Gastroesophageal sphincter (tissue), 4 donors: ENCODE measurements around the gene HMSD. TPM values are rescaled to one million over a fixed set of nuclear protein-coding genes. Genes with fewer than 3 reads are reported as not detected.

ENCODE experiments used
- ATAC-seq: fragments of 150-250 bp; one replicate; pipeline ENCODE4 v1.9.1; 2016; ENCODE audit warnings: mild to moderate bottlenecking, moderate library complexity
- H3K27ac ChIP-seq, 4 donors: fragments of 200-600 bp; sonication (generic) in 3 of 4; 1 replicate in 3 of 4; 2 replicates in 1 of 4; pipeline ENCODE4 v1.5.1; 2016 to 2019
- H3K27me3 ChIP-seq: fragments of 200-600 bp; sonication (generic); one replicate; pipeline ENCODE4 v1.5.1; 2019
- H3K36me3 ChIP-seq, 2 donors: fragments of 200-600 bp; sonication (generic); one replicate each; pipeline ENCODE4 v1.5.1; 2019; ENCODE audit warnings: control low read depth in 1 of 2
- H3K4me1 ChIP-seq, 3 donors: fragments of 200-600 bp; sonication (generic); 1 replicate in 2 of 3; 2 replicates in 1 of 3; pipeline ENCODE4 v1.5.1; 2016 to 2019; ENCODE audit warnings: control low read depth in 2 of 3
- H3K4me3 ChIP-seq, 2 donors: fragments of 200-600 bp; sonication (generic); one replicate each; pipeline ENCODE4 v1.5.1; 2019; ENCODE audit warnings: mild to moderate bottlenecking in 1 of 2, moderate library complexity in 1 of 2
- H3K9me3 ChIP-seq, 3 donors: fragments of 200-600 bp; sonication (generic); one replicate each; pipeline ENCODE4 v1.5.1; 2017 to 2019; ENCODE audit warnings: control low read depth in 2 of 3
- EP300 ChIP-seq: sonication (generic); formaldehyde crosslinking; IDR thresholded peaks from one replicate; pipeline ENCODE4 v1.6.1; 2017; ENCODE audit warnings: antibody characterized with exemption, mild to moderate bottlenecking
- POLR2A ChIP-seq, 2 donors: fragments of 450-650 bp; IDR thresholded peaks; one replicate each; pipeline ENCODE4 v1.6.1; 2017; ENCODE audit warnings: antibody characterized with exemption in 2 of 2, mild to moderate bottlenecking in 2 of 2, moderate library complexity in 1 of 2
- POLR2AphosphoS5 ChIP-seq: sonication (generic); formaldehyde crosslinking; IDR thresholded peaks from one replicate; pipeline ENCODE4 v1.6.1; 2017; ENCODE audit warnings: antibody characterized with exemption
- WGBS, 2 donors: methylation state at CpG; one replicate each; pipeline ENCODE4 v1.1.5; 2018; ENCODE audit warnings: low coverage in 1 of 2; 5-methylcytosine and 5-hydroxymethylcytosine counted together
- total RNA-seq, 4 donors: library from RNA; depleted of rRNA; stranded (reverse); fragments of >200 nt; gene quantifications; one replicate each; pipeline ENCODE4 v1.1.0, GENCODE V29; 2016
- TF ChIP-seq, protein P1 (sequence below), 4 experiments: fragments of 200-600 bp in 2 of 4; fragments of 450-650 bp in 2 of 4; sonication (generic) in 1 of 4; IDR thresholded peaks; one replicate each; pipeline ENCODE4 v1.5.1; 2017 to 2019; ENCODE audit warnings: antibody characterized with exemption in 4 of 4, mild to moderate bottlenecking in 2 of 4, moderate library complexity in 2 of 4

The HMSD gene
- total RNA-seq, 4 donors from 2014 or later = not detected

DNA sequence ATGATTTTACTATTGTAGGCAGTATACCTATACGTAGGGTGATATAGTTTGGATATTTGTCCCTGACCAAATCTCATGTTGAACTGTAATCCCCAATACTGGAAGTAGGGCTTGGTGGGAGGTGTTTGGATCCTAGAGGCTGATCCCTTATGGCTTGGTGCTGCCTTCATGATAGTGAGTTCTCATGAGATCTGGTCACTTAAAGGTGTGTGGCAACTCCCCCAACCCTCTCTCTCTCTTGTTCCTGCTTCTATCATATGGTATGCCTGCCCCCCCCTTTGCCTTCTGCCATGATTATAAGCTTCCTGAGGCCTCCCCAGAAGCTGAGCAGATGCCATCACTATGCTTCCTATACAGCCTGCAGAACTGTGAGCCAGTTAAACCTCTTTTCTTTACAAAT lies 43.0 kb upstream of the HMSD start:
- no peak for ATAC-seq
- H3K36me3 ChIP-seq = no peaks in the 10 kb centered on the region
- H3K4me3 ChIP-seq = no peak overlapping the region

DNA sequence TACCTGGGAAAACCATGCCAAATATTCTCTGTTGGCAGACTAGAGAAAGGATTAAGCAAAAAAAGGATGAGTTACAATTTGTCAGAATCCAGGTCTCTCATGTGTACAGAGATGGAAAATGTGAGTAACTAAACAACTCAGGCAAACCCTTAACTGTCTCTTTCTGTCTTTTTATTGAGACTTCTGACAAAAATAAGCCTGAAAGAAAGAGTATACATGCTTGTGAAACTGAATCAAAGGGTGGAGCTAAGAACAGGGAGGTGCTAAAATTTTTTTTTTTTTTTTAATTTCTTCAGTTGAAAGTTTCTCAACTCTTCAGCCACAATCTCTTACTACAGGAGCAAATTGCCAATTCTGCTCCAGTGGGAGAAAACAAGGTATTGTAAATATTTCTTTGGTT lies 41.4 kb upstream of the HMSD start, which contains the start of gene SERPINB10:
SERPINB10 (plus strand) TSS at position 295 of the 400 bp plus-strand sequence. CDS start 7,553 bp downstream, outside the sequence.
- Histone ChIP-seq H3K27ac (no peak within 1 kb of the TSS), H3K36me3 (no peaks in the 10 kb centered on the region), H3K4me3 (no peak within 1 kb of the TSS), H3K4me1 (no peaks in the 10 kb centered on the region), H3K9me3 (no peaks in the 10 kb centered on the region), H3K27me3 (no peaks in the 10 kb centered on the region)
- TF ChIP-seq, protein P1, sequence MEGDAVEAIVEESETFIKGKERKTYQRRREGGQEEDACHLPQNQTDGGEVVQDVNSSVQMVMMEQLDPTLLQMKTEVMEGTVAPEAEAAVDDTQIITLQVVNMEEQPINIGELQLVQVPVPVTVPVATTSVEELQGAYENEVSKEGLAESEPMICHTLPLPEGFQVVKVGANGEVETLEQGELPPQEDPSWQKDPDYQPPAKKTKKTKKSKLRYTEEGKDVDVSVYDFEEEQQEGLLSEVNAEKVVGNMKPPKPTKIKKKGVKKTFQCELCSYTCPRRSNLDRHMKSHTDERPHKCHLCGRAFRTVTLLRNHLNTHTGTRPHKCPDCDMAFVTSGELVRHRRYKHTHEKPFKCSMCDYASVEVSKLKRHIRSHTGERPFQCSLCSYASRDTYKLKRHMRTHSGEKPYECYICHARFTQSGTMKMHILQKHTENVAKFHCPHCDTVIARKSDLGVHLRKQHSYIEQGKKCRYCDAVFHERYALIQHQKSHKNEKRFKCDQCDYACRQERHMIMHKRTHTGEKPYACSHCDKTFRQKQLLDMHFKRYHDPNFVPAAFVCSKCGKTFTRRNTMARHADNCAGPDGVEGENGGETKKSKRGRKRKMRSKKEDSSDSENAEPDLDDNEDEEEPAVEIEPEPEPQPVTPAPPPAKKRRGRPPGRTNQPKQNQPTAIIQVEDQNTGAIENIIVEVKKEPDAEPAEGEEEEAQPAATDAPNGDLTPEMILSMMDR (IDR thresholded peaks at IDR 0.05) = no peak
- no peak for TF ChIP-seq POLR2AphosphoS5
- ATAC-seq = no peak

More for the DNA sequence above, 43.0 kb upstream of the HMSD start:
- TF ChIP-seq EP300 (no peak), POLR2AphosphoS5 (no peak), POLR2A (IDR thresholded peaks at IDR 0.05) (no peak)
- TF ChIP-seq, protein P1 (IDR thresholded peaks at IDR 0.05) = no peak
- no peak overlapping the region for H3K27ac ChIP-seq
- H3K4me1 ChIP-seq = no peaks in the 10 kb centered on the region
- WGBS, 2 donors = 63 to 80% methylated on average over 1 of the region's 1 CpG
- H3K9me3 ChIP-seq = no peaks in the 10 kb centered on the region
- no peaks in the 10 kb centered on the region for H3K27me3 ChIP-seq

DNA sequence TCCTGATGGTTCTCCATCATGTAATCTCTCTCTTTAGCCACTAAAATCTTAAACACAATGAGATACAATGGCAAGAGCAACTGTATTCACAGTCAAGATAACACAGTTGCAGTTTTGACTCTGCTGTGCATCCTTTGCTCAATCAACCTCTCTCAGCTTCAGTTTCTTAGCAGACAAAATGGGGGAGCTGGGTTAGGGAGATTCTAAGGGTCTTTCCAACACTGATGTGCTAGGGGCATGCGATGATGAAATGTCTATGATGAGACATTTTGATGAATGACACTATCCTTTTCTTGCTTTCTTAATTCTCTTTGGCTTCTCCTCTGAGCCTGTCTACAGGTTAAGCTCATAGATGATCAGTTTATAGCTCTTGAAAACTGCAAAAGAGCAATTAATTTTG lies 40.2 kb upstream of the HMSD start:
- H3K4me1 ChIP-seq = no peaks in the 10 kb centered on the region
- H3K4me3 ChIP-seq = no peak overlapping the region
- H3K27ac ChIP-seq = no peak overlapping the region
- ATAC-seq = no peak
- no peaks in the 10 kb centered on the region for H3K36me3 ChIP-seq
- WGBS, 2 donors = 78 to 80% methylated on average over 1 of the region's 1 CpG
- no peaks in the 10 kb centered on the region for H3K9me3 ChIP-seq
- H3K27me3 ChIP-seq = no peaks in the 10 kb centered on the region
- TF ChIP-seq POLR2AphosphoS5 = no peak
- TF ChIP-seq, protein P1 (IDR thresholded peaks at IDR 0.05) = no peak
- TF ChIP-seq EP300 = no peak
- no peak for TF ChIP-seq POLR2A (IDR thresholded peaks at IDR 0.05)

DNA sequence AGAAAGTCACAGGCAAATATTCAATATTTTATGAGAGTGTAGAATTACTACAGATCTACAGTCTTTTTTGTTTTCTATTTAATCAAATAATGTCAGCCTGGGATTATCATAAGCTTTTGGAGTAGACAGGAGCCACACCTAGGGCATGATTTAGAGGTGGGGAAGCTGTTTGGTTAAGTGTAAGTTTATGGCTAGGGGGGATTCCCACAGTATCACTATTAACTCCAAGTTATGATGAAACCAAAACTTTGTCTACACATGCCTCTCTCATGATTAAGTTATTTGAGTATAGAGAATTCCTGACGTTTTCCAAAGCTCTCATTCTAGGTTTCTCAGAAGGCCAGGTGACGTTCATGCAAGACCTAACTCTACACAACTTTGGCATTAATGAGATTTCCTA lies 39.2 kb upstream of the HMSD start:
- Histone ChIP-seq H3K4me3 (no peak overlapping the region), H3K9me3 (no peaks in the 10 kb centered on the region), H3K4me1 (no peaks in the 10 kb centered on the region), H3K27me3 (no peaks in the 10 kb centered on the region), H3K27ac (no peak overlapping the region), H3K36me3 (no peaks in the 10 kb centered on the region)
- TF ChIP-seq POLR2AphosphoS5 (no peak), EP300 (no peak)
- ATAC-seq = no peak
- 61 to 75% methylated on average over 2 of the region's 2 CpGs for WGBS, 2 donors

DNA sequence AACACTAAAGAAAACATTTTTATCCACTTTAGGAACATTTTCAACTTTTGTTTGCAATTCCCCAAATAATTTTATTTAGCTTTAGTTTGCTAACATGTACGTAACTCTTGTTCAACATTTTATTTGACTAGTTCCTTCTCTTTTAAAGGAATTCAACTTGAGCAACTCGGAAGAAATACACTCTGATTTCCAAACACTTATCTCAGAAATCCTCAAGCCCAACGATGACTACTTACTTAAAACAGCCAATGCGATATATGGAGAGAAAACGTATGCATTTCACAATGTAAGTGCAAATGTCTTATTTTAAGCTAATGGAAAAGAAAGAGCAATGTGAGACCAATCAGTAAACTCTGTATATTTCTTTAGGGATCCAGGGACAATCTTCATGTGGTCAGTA lies 31.3 kb upstream of the HMSD start:
- TF ChIP-seq EP300 (no peak), POLR2A (IDR thresholded peaks at IDR 0.05) (no peak), POLR2AphosphoS5 (no peak)
- TF ChIP-seq, protein P1 (IDR thresholded peaks at IDR 0.05) = no peak
- WGBS, 2 donors = 79 to 84% methylated on average over 5 of the region's 5 CpGs
- no peaks in the 10 kb centered on the region for H3K4me1 ChIP-seq

More for the DNA sequence above, 31.3 kb upstream of the HMSD start:
- H3K36me3 ChIP-seq = no peaks in the 10 kb centered on the region
- peaks cover 3% of the 10 kb centered on the region for H3K27me3 ChIP-seq
- ATAC-seq = no peak
- no peak overlapping the region for H3K27ac ChIP-seq
- H3K9me3 ChIP-seq = no peaks in the 10 kb centered on the region
- H3K4me3 ChIP-seq = no peak overlapping the region
